ENCODE results near the gene CTU2.
A peak's percentile ranks its signal among the peaks of the same experiment; 100 is the strongest.

Gene CTU2

DNA sequence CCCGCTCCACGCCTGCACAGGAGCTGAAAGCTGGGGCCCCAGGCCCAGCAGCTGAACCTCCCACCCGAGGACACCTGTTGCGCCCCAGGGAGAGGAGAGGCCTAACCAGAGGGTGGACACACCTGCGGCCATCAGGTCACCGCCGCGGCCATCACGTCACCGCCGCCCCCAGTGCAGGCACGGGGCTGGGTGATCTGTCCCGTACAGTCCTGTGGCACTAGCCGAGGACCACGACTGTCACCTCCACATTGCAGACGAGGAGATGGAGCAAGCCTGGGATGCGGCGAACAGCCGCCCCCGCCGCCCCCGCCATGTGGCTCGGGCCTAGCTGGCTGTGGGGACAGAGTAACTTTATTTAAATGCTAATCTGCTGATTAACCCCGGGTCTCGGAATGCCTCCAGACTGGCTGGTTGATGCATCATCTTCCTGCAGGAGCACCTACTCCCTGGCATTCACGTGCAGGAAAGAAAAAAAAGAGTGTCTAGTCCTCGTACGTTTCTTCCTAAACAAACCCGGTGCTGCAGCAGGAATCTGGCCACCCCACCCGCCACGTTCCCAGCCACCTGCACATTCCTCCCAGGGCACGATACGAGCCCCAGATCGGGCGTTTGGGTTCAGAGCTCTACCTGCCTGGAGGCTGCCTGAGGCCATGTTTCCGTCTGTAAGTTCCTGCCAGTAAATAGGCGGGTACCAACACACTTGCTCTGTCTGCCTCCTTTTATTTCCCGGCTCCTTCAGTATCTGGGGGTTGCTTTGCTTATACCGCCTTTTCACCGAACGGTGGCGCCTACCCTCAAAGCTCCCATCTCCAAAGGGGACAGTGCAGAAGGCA, 48.8 kb downstream of the CTU2 start:
- TF ChIP-seq CEBPB (IDR thresholded peaks at IDR 0.05) (no peak), EGR1 (IDR thresholded peaks at IDR 0.05) (no peak), NFIC (IDR thresholded peaks at IDR 0.05) (no peak), YY1 (IDR thresholded peaks at IDR 0.05; ENCODE audit: low read depth) (no peak), FOXM1 (IDR thresholded peaks at IDR 0.05; ENCODE audit: borderline replicate concordance, low read depth) (no peak), CREB1 (IDR thresholded peaks at IDR 0.05; ENCODE audit: low read depth) (no peak)
- TF ChIP-seq, protein P1, sequence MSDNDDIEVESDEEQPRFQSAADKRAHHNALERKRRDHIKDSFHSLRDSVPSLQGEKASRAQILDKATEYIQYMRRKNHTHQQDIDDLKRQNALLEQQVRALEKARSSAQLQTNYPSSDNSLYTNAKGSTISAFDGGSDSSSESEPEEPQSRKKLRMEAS (IDR thresholded peaks at IDR 0.05): no peak

DNA sequence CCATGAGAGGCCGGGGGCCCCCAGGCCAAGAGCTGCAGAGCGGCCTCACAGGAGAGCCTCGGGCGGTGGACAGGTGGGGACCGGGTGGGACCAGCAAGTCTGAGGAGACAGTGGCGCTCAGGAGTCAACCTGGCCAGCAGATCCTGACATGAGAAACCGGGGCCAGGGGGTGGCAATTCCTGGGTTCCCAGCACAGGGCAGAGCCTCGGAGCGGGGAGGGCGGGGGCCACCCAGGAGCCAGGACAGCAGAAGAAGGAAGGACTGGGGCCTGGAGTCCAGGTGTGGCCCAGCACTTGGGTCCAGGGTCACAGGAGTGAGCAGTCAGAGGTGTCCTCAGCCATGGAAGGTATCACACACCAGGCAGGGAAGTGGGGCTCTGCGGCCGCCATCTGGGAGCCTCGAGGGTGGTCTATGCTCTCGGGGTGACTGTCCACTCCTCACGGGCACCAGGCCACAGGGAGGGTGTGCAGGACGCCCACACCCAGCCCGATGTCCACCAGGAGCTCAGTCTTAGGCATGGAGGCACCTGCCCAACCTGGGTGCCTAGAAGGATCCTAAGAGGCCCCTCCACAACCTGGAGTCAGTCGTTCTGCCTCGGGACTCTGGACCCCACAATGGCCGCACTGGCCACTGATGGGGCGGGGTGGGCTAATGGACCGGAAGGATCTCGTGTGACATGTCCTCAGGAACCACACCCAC, 49.6 kb downstream of the CTU2 start:
- TF ChIP-seq TEAD4 (IDR thresholded peaks at IDR 0.05) (no peak), TAF1 (IDR thresholded peaks at IDR 0.05; ENCODE audit: low read depth) (no peak), EGR1 (IDR thresholded peaks at IDR 0.05) (no peak), FOXM1 (IDR thresholded peaks at IDR 0.05; ENCODE audit: borderline replicate concordance, low read depth) (no peak), CREB1 (IDR thresholded peaks at IDR 0.05; ENCODE audit: low read depth) (no peak), CEBPB (IDR thresholded peaks at IDR 0.05) (no peak), RAD21 (IDR thresholded peaks at IDR 0.05; ENCODE audit: low read depth) (no peak), ZBTB7A (IDR thresholded peaks at IDR 0.05; ENCODE audit: low read depth) (no peak), YY1 (IDR thresholded peaks at IDR 0.05; ENCODE audit: low read depth) (no peak), EP300 (IDR thresholded peaks at IDR 0.05; ENCODE audit: borderline replicate concordance) (no peak)
- TF ChIP-seq, protein P1 (IDR thresholded peaks at IDR 0.05): no peak

GRCh38 chr16:88758227-88758943, 52.1 kb downstream of the CTU2 start:
- TF ChIP-seq FOXM1 (IDR thresholded peaks at IDR 0.05; ENCODE audit: borderline replicate concordance, low read depth) (no peak), CREB1 (IDR thresholded peaks at IDR 0.05; ENCODE audit: low read depth) (no peak), REST (IDR thresholded peaks at IDR 0.05; ENCODE audit: low read depth) (no peak), EGR1 (IDR thresholded peaks at IDR 0.05) (no peak), TAF1 (IDR thresholded peaks at IDR 0.05; ENCODE audit: low read depth) (0 out of 2 replicates have a peak, but pooled peaks have one; percentile 26), TEAD4 (IDR thresholded peaks at IDR 0.05) (peak; percentile 52), NFIC (IDR thresholded peaks at IDR 0.05) (peak; percentile 30; the same call in 1 of the 2 replicates), EP300 (IDR thresholded peaks at IDR 0.05; ENCODE audit: borderline replicate concordance) (peak; percentile 53; the same call in 1 of the 2 replicates), RAD21 (IDR thresholded peaks at IDR 0.05; ENCODE audit: low read depth) (no peak; the same call in 1 of the 2 replicates), CEBPB (IDR thresholded peaks at IDR 0.05) (no peak), YY1 (IDR thresholded peaks at IDR 0.05; ENCODE audit: low read depth) (0 out of 2 replicates have a peak, but pooled peaks have one; percentile 24), TCF12 (IDR thresholded peaks at IDR 0.05; ENCODE audit: low read depth) (peak; percentile 68), ZBTB7A (IDR thresholded peaks at IDR 0.05; ENCODE audit: low read depth) (peak; percentile 75; the same call in 1 of the 2 replicates)
- TF ChIP-seq, protein P1 (IDR thresholded peaks at IDR 0.05): peak; percentile 58; the same call in 1 of the 2 replicates
- TF ChIP-seq, protein P2, sequence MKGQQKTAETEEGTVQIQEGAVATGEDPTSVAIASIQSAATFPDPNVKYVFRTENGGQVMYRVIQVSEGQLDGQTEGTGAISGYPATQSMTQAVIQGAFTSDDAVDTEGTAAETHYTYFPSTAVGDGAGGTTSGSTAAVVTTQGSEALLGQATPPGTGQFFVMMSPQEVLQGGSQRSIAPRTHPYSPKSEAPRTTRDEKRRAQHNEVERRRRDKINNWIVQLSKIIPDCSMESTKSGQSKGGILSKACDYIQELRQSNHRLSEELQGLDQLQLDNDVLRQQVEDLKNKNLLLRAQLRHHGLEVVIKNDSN (IDR thresholded peaks at IDR 0.05): no peak; the same call in 1 of the 2 replicates

- no peak for TF ChIP-seq FOXM1 (IDR thresholded peaks at IDR 0.05; ENCODE audit: borderline replicate concordance, low read depth)
- TF ChIP-seq NFIC (IDR thresholded peaks at IDR 0.05): no peak
- no peak for TF ChIP-seq ZBTB7A (IDR thresholded peaks at IDR 0.05; ENCODE audit: low read depth)
- no peak for TF ChIP-seq TAF1 (IDR thresholded peaks at IDR 0.05; ENCODE audit: low read depth)
- TF ChIP-seq REST (IDR thresholded peaks at IDR 0.05; ENCODE audit: low read depth): no peak
- no peak for TF ChIP-seq CEBPB (IDR thresholded peaks at IDR 0.05)
- no peak for TF ChIP-seq RAD21 (IDR thresholded peaks at IDR 0.05; ENCODE audit: low read depth)
- no peak for TF ChIP-seq YY1 (IDR thresholded peaks at IDR 0.05; ENCODE audit: low read depth)
- TF ChIP-seq TCF12 (IDR thresholded peaks at IDR 0.05; ENCODE audit: low read depth): no peak
Measured at GRCh38 chr16:88758944-88759244, 52.6 kb downstream of the CTU2 start.

Measured in Ishikawa (cell line).